Right lobe of liver (tissue), 6 donors: ENCODE measurements around the gene PDE6B. TPM values are rescaled to one million over a fixed set of nuclear protein-coding genes. Genes with fewer than 3 reads are reported as not detected.
A peak's percentile ranks its signal among the peaks of the same experiment; 100 is the strongest.
"Not testable (repeated sequence)": the region's sequence is repeated elsewhere in the genome, so short reads cannot be mapped to it uniquely, and the experiment has no call there.

ENCODE experiments used
- ATAC-seq, 4 donors: fragments of 200-7000 bp; cut with Tn5 transposase; one replicate each; pipeline ENCODE4 v1.9.1; 2020; ENCODE audit warnings: mild to moderate bottlenecking in 4 of 4, moderate library complexity in 4 of 4
- DNase-seq, 3 donors: peaks; one replicate each; pipeline ENCODE4 v3.0.0-alpha.2; 2020
- H3K27ac ChIP-seq, 3 donors: fragments of 200-600 bp; one replicate each; pipeline ENCODE4 v1.8.0; 2022
- H3K27me3 ChIP-seq, 2 donors: fragments of 200-600 bp; one replicate each; pipeline ENCODE4 v1.8.0; 2022
- H3K36me3 ChIP-seq, 4 donors: fragments of 200-600 bp; sonication (generic) in 1 of 4; one replicate each; pipeline versions ENCODE4 v1.5.1 to v1.8.0; 2017 to 2022; ENCODE audit warnings: control low read depth in 1 of 4
- H3K4me1 ChIP-seq, 4 donors: fragments of 200-600 bp; sonication (generic) in 1 of 4; one replicate each; pipeline versions ENCODE4 v1.5.1 to v1.8.0; 2017 to 2022; ENCODE audit warnings: control low read depth in 1 of 4
- H3K4me3 ChIP-seq, 3 donors: fragments of 200-600 bp; one replicate each; pipeline ENCODE4 v1.8.0; 2022
- H3K9me3 ChIP-seq, 4 donors: fragments of 200-600 bp; sonication (generic) in 1 of 4; one replicate each; pipeline versions ENCODE4 v1.5.1 to v1.8.0; 2017 to 2022; ENCODE audit warnings: control low read depth in 1 of 4
- POLR2A ChIP-seq: fragments of 450-650 bp; IDR thresholded peaks from one replicate; pipeline ENCODE4 v1.6.1; 2017; ENCODE audit warnings: antibody characterized with exemption, mild to moderate bottlenecking
- WGBS: methylation state at CpG from one replicate; pipeline ENCODE4 v1.1.6; 2018; ENCODE audit warnings: low coverage, low lambda C conversion rate; ENCODE audit not compliant: insufficient coverage; ENCODE audit errors: missing lambda C conversion rate; 5-methylcytosine and 5-hydroxymethylcytosine counted together
- intact Hi-C, 2 donors: fragments of 100-400 bp; cut with DNase I; formaldehyde crosslinking; loops; one replicate each; pipeline versions ENCODE4 v1.11.2 to v1.14.1; 2022
- total RNA-seq, 6 experiments: library from RNA; depleted of rRNA in 2 of 6; stranded (reverse); fragments of >200 nt in 2 of 6; fragmentation: NEBNext Ultra II Directional in 3 of 6; extraction: Animal tissue kit (Norgen Biotek cat#: 25700) in 3 of 6; gene quantifications; one replicate each; pipeline versions ENCODE4 v1.1.0 to v1.2.4, GENCODE V29; 2016 to 2023
- TF ChIP-seq, protein P1 (sequence below), 4 donors: fragments of 200-600 bp in 3 of 4; fragments of 450-650 bp in 1 of 4; IDR thresholded peaks; one replicate each; pipeline versions ENCODE4 v1.5.1 to v1.8.0; 2016 to 2022; ENCODE audit warnings: antibody characterized with exemption in 4 of 4, mild to moderate bottlenecking in 2 of 4
- donor health status: DM: no; HTN: yes; CAD: no.
- donor health status: DM: no; HTN: no; CAD: no.
- donor health status: DM: no; HTN: no; CAD: no.
- donor health status: DM: no; HTN: yes; CAD: no.
- donor health status: DM: no; HTN: yes; CAD: no.

The PDE6B gene
- total RNA-seq, 6 experiments from 2014 or later: 0.24 to 1.9 (median 0.76) TPM; not detected in 1

- Histone ChIP-seq H3K4me3 (no peak overlapping the region), H3K36me3 (peaks cover 0 to 11% (median 4%) of the 10 kb centered on the region in 4 donors), H3K4me1 (no peaks in the 10 kb centered on the region), H3K9me3 (no peaks in the 10 kb centered on the region), H3K27me3 (no peaks in the 10 kb centered on the region), H3K27ac (no peak overlapping the region)
- WGBS: 75% methylated on average over 2 of the region's 28 CpGs
- no peak for TF ChIP-seq POLR2A
- TF ChIP-seq, protein P1, sequence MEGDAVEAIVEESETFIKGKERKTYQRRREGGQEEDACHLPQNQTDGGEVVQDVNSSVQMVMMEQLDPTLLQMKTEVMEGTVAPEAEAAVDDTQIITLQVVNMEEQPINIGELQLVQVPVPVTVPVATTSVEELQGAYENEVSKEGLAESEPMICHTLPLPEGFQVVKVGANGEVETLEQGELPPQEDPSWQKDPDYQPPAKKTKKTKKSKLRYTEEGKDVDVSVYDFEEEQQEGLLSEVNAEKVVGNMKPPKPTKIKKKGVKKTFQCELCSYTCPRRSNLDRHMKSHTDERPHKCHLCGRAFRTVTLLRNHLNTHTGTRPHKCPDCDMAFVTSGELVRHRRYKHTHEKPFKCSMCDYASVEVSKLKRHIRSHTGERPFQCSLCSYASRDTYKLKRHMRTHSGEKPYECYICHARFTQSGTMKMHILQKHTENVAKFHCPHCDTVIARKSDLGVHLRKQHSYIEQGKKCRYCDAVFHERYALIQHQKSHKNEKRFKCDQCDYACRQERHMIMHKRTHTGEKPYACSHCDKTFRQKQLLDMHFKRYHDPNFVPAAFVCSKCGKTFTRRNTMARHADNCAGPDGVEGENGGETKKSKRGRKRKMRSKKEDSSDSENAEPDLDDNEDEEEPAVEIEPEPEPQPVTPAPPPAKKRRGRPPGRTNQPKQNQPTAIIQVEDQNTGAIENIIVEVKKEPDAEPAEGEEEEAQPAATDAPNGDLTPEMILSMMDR (IDR thresholded peaks at IDR 0.05): no peak
- intact Hi-C loops: no loop called here
- ATAC-seq (no peak), DNase-seq (peak in 2 of 3 donors; percentile 17 to 40)
Observed at GRCh38 chr4:666822-667544, 41.6 kb downstream of the PDE6B start.

- Histone ChIP-seq H3K4me1 (no peaks in the 10 kb centered on the region), H3K36me3 (peaks cover 0 to 15% (median 7%) of the 10 kb centered on the region in 4 donors), H3K4me3 (no peak overlapping the region), H3K27ac (no peak overlapping the region), H3K9me3 (no peaks in the 10 kb centered on the region), H3K27me3 (no peaks in the 10 kb centered on the region)
- TF ChIP-seq, protein P1 (IDR thresholded peaks at IDR 0.05): no peak
- TF ChIP-seq POLR2A: no peak
- WGBS: 74% methylated on average over 4 of the region's 10 CpGs
- DNase-seq (peak in 1 of 3 donors; percentile 16), ATAC-seq (no peak)
- intact Hi-C loops: no loop called here
Observed at GRCh38 chr4:667545-667925, 42.2 kb downstream of the PDE6B start.

GRCh38 chr4:668219-668618 lies 42.8 kb downstream of the PDE6B start:
- 86% methylated on average over 4 of the region's 6 CpGs for WGBS
- H3K4me3 ChIP-seq: not testable (repeated sequence)

DNA sequence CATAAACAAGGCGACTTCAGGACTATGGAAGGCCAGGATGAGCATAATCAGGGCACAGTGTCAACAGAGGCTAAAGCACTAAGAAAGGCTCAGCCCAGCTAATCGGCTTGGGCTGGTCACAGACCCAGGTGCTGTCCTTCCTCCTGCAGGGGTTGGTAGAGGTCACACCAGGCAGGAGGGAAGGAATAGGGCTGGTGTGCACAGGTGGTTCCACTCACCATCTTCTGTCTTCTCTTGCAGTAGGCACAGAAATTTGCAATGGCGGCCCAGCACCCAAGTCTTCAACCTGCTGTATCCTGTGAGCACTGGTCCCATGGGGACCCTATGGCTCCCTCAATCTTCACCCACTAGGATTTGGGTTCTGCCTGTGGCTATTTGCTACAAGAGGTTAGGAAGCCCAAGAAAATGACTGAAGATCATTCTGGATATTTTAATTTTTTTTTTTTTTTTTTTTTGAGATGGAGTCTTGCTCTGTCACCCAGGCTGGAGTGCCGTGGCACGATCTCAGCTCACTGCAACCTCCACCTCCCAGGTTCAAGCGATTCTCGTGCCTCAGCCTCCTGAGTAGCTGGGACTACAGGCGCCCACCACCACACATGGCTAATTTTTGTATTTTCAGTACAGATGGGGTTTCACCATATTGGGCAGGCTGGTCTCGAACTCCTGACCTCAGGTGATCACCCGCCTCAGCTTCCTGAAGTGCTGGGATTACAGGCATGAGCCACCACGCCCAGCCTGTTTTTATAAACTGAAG lies 44.6 kb downstream of the PDE6B start:
- H3K4me3 ChIP-seq, H3K4me1 ChIP-seq, intact Hi-C loops, DNase-seq, ATAC-seq, H3K27me3 ChIP-seq, H3K9me3 ChIP-seq, H3K27ac ChIP-seq: not testable (repeated sequence)
- WGBS: 86% methylated on average over 7 of the region's 11 CpGs
- peaks cover 0 to 16% (median 7%) of the 10 kb centered on the region in 4 donors for H3K36me3 ChIP-seq

More at GRCh38 chr4:668219-668618, 42.8 kb downstream of the PDE6B start:
- ATAC-seq, H3K27me3 ChIP-seq, H3K4me1 ChIP-seq, H3K9me3 ChIP-seq, DNase-seq, H3K27ac ChIP-seq, intact Hi-C loops: not testable (repeated sequence)
- H3K36me3 ChIP-seq: peaks cover 0 to 16% (median 7%) of the 10 kb centered on the region in 4 donors

DNA sequence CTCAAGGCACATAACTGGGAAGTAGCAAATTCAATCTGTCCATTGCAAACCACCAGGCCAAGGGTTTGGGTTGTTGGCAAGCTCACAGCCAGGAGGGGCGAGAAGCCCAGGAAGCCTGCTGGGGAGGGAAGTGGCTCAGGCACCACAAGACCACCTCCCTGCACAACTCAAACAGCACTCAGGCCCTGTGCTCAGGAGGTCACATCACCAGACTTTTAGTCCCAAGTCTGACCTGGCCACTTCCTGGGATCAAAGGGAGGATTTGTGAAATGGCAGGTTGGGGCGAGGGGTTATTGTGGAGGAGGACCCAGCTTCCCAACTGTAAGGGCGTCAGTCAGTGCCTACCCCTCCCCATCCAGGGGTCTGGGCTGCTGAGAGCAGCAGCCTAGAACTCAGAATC lies 46.4 kb downstream of the PDE6B start:
- intact Hi-C loops: no loop called here
- Histone ChIP-seq H3K4me3 (no peak overlapping the region), H3K27me3 (no peaks in the 10 kb centered on the region), H3K27ac (no peak overlapping the region), H3K36me3 (peaks cover 0 to 16% (median 7%) of the 10 kb centered on the region in 4 donors), H3K4me1 (peaks cover 0 to 16% (median 2%) of the 10 kb centered on the region in 4 donors), H3K9me3 (no peaks in the 10 kb centered on the region)
- ATAC-seq: no peak
- WGBS: no CpG with 5 or more reads among the region's 3 CpGs
- no peak for TF ChIP-seq POLR2A
- TF ChIP-seq, protein P1 (IDR thresholded peaks at IDR 0.05): no peak
- no peak for DNase-seq
